Small intestine (tissue), 7 donors: ENCODE data around the gene ZNF319. TPM values are rescaled to one million over a fixed set of nuclear protein-coding genes. Genes with fewer than 3 reads are reported as not detected.

Experiments
- DNase-seq, 2 donors: peaks; one replicate each; pipeline versions ENCODE4 v3.0.0 to v3.0.0-alpha.2; 2013
- FAIRE-seq: peaks from 2 replicates; lab custom pipeline; 2012; peaks lifted over from hg19 to GRCh38; lab: Jason Lieb, UNC
- H3K27ac ChIP-seq, 3 donors: one replicate each; pipeline ENCODE4 v1.5.1; 2013; ENCODE audit warnings: low read length in 2 of 3, mild to moderate bottlenecking in 2 of 3, control low read depth in 1 of 3, inconsistent platforms in 1 of 3, low read depth in 1 of 3, moderate library complexity in 1 of 3
- H3K27me3 ChIP-seq, 3 donors: one replicate each; pipeline ENCODE4 v1.6.1; 2013; ENCODE audit warnings: low read length in 3 of 3, inconsistent platforms in 1 of 3; ENCODE audit not compliant: control insufficient read depth in 3 of 3, insufficient read depth in 3 of 3
- H3K36me3 ChIP-seq, 3 donors: one replicate each; pipeline ENCODE4 v1.6.1; 2013; ENCODE audit warnings: low read length in 3 of 3, inconsistent platforms in 1 of 3, low read depth in 1 of 3, mild to moderate bottlenecking in 1 of 3, moderate library complexity in 1 of 3; ENCODE audit not compliant: control insufficient read depth in 3 of 3, insufficient read depth in 2 of 3
- H3K4me1 ChIP-seq, 3 donors: one replicate each; pipeline ENCODE4 v1.6.1; 2013; ENCODE audit warnings: low read length in 2 of 3, inconsistent platforms in 1 of 3, low read depth in 1 of 3, mild to moderate bottlenecking in 1 of 3, moderate library complexity in 1 of 3; ENCODE audit not compliant: control insufficient read depth in 3 of 3, insufficient read depth in 2 of 3
- H3K4me3 ChIP-seq, 3 donors: one replicate each; pipeline ENCODE4 v1.5.1; 2013; ENCODE audit warnings: low read length in 3 of 3, control low read depth in 1 of 3, inconsistent platforms in 1 of 3, low read depth in 1 of 3, mild to moderate bottlenecking in 1 of 3, moderate library complexity in 1 of 3
- H3K9me3 ChIP-seq, 2 donors: one replicate each; pipeline ENCODE4 v1.6.1; 2013; ENCODE audit warnings: low read depth in 1 of 2, low read length in 1 of 2; ENCODE audit not compliant: control insufficient read depth in 2 of 2, insufficient read depth in 1 of 2
- WGBS, 3 donors: extraction: QIAGEN DNeasy Blood & Tissue Kit; methylation state at CpG; one replicate each; pipeline ENCODE4 v1.1.7; 2013; 5-methylcytosine and 5-hydroxymethylcytosine counted together
- polyA plus RNA-seq, 4 donors: library from polyadenylated mRNA; stranded (reverse) in 3 of 4; unstranded in 1 of 4; fragments of 200-250 nt in 3 of 4; fragments of 120-200 nt in 1 of 4; gene quantifications; one replicate each; pipeline versions ENCODE4 v1.2.1 to v1.2.3, GENCODE V29; 2013
- donor health status: healthy with polysubstance abuse.
- donor health status: control.
- donor health status: control.
- donor health status: Bipolar disorder and iron deficiency.
- donor health status: healthy.

Gene ZNF319
- polyA plus RNA-seq, 4 donors: 2.2 to 5.6 (median 3.2) TPM

- FAIRE-seq (no peak), DNase-seq (no peak)
- no peak overlapping the region for H3K27ac ChIP-seq
- no peak overlapping the region for H3K4me3 ChIP-seq
- WGBS, 3 donors: 42 to 55% (median 51%) methylated on average over 14 to 15 of the region's 15 CpGs
- no peaks in the 10 kb centered on the region for H3K27me3 ChIP-seq
- peaks cover 11 to 31% (median 12%) of the 10 kb centered on the region in 3 donors for H3K4me1 ChIP-seq
- H3K9me3 ChIP-seq: no peaks in the 10 kb centered on the region
- H3K36me3 ChIP-seq: peaks cover 0 to 73% (median 4%) of the 10 kb centered on the region in 3 donors
Measured at GRCh38 chr16:58032710-58033293, 32.3 kb upstream of the ZNF319 start.

GRCh38 chr16:58031016-58031800 is 30.7 kb upstream of the ZNF319 start:
- H3K9me3 ChIP-seq: no peaks in the 10 kb centered on the region
- 57 to 69% (median 62%) methylated on average over 14 of the region's 14 CpGs for WGBS, 3 donors
- no peaks in the 10 kb centered on the region for H3K27me3 ChIP-seq
- H3K36me3 ChIP-seq: peaks cover 0 to 61% (median 0%) of the 10 kb centered on the region in 3 donors
- DNase-seq (peak in 1 of 2 donors; percentile 54), FAIRE-seq (no peak)
- H3K4me3 ChIP-seq: no peak overlapping the region
- H3K4me1 ChIP-seq: peaks cover 11 to 32% (median 12%) of the 10 kb centered on the region in 3 donors
- peak overlapping the region in 2 of 3 donors; percentile 51 to 57 for H3K27ac ChIP-seq

- Histone ChIP-seq H3K27me3 (no peaks in the 10 kb centered on the region), H3K4me3 (no peak overlapping the region), H3K9me3 (no peaks in the 10 kb centered on the region), H3K36me3 (peaks cover 0 to 52% (median 0%) of the 10 kb centered on the region in 3 donors), H3K4me1 (peaks cover 11 to 32% (median 12%) of the 10 kb centered on the region in 3 donors), H3K27ac (peak overlapping the region in 2 of 3 donors; percentile 51 to 94)
- WGBS, 3 donors: 66 to 82% (median 70%) methylated on average over 11 of the region's 11 CpGs
- DNase-seq: peak in 1 of 2 donors; percentile 75
- FAIRE-seq: no peak
Measured at GRCh38 chr16:58030136-58030840, 29.8 kb upstream of the ZNF319 start.

- Histone ChIP-seq H3K9me3 (no peaks in the 10 kb centered on the region), H3K36me3 (peaks cover 0 to 45% (median 0%) of the 10 kb centered on the region in 3 donors), H3K4me3 (no peak overlapping the region), H3K4me1 (peaks cover 11 to 37% (median 12%) of the 10 kb centered on the region in 3 donors), H3K27me3 (no peaks in the 10 kb centered on the region), H3K27ac (peak overlapping the region in 1 of 3 donors; percentile 94)
- FAIRE-seq (no peak), DNase-seq (peak in 1 of 2 donors; percentile 89)
- WGBS, 3 donors: 49 to 74% (median 58%) methylated on average over 2 of the region's 2 CpGs
Measured at GRCh38 chr16:58029410-58029809, 28.9 kb upstream of the ZNF319 start.

GRCh38 chr16:58028541-58029070 is 28.1 kb upstream of the ZNF319 start:
- Histone ChIP-seq H3K36me3 (peaks cover 0 to 41% (median 0%) of the 10 kb centered on the region in 3 donors), H3K4me3 (peak overlapping the region in 1 of 3 donors; percentile 80), H3K27ac (peak overlapping the region in 1 of 3 donors; percentile 62), H3K9me3 (no peaks in the 10 kb centered on the region), H3K4me1 (peaks cover 12 to 39% (median 12%) of the 10 kb centered on the region in 3 donors), H3K27me3 (no peaks in the 10 kb centered on the region)
- FAIRE-seq: no peak
- DNase-seq: peak in 1 of 2 donors; percentile 50
- 43 to 53% (median 44%) methylated on average over 6 of the region's 6 CpGs for WGBS, 3 donors

GRCh38 chr16:58027916-58028455 is 27.5 kb upstream of the ZNF319 start:
- peaks cover 14 to 45% (median 15%) of the 10 kb centered on the region in 3 donors for H3K4me1 ChIP-seq
- H3K27ac ChIP-seq: peak overlapping the region in 1 of 3 donors; percentile 62
- DNase-seq (no peak), FAIRE-seq (no peak)
- no peaks in the 10 kb centered on the region for H3K27me3 ChIP-seq
- peak overlapping the region; percentile 62 to 93 (median 80) for H3K4me3 ChIP-seq
- H3K36me3 ChIP-seq: peaks cover 0 to 37% (median 0%) of the 10 kb centered on the region in 3 donors
- WGBS, 3 donors: 85 to 88% (median 86%) methylated on average over 8 of the region's 8 CpGs
- H3K9me3 ChIP-seq: no peaks in the 10 kb centered on the region

GRCh38 chr16:58027161-58027915 is 26.9 kb upstream of the ZNF319 start:
- Histone ChIP-seq H3K27ac (peak overlapping the region; percentile 87 to 96 (median 93)), H3K36me3 (peaks cover 0 to 34% (median 0%) of the 10 kb centered on the region in 3 donors), H3K9me3 (no peaks in the 10 kb centered on the region), H3K27me3 (no peaks in the 10 kb centered on the region), H3K4me1 (peaks cover 14 to 52% (median 15%) of the 10 kb centered on the region in 3 donors), H3K4me3 (peak overlapping the region; percentile 62 to 93 (median 80))
- WGBS, 3 donors: 6 to 14% (median 9%) methylated on average over 37 to 43 of the region's 43 CpGs
- FAIRE-seq (no peak), DNase-seq (peak; percentile 79 to 88)
